ENCODE measurements around the gene CERS6.

The CERS6 gene

GRCh38 chr2:168661863-168662256 is 205.8 kb downstream of the CERS6 start:
- Histone ChIP-seq H3K27ac (ENCODE audit: extremely low read depth, low read depth, low read length) (peak overlapping the region; percentile 42), H3K36me3 (ENCODE audit: control insufficient read depth in 2 of 2, insufficient read depth in 1 of 2, low read length in 2 of 2) (no peaks in the 10 kb centered on the region), H3K9me3 (ENCODE audit: control insufficient read depth, insufficient read depth, low read depth, low read length) (no peaks in the 10 kb centered on the region), H3K4me1 (ENCODE audit: control insufficient read depth, insufficient read depth, low read length) (peaks cover 20% of the 10 kb centered on the region), H3K4me3 (ENCODE audit: low read depth, low read length) (no peak overlapping the region)
- TF ChIP-seq ZNF433 (tag by site-specific recombination; IDR thresholded peaks at IDR 0.05; ENCODE audit: low read depth) = no peak
- no peak for TF ChIP-seq PBX3 (CRISPR knock-in tag; IDR thresholded peaks at IDR 0.05)
- TF ChIP-seq ZNF140 (tag by site-specific recombination; IDR thresholded peaks at IDR 0.05) = no peak
- no peak for TF ChIP-seq BCL11B (tag by site-specific recombination; IDR thresholded peaks at IDR 0.05; ENCODE audit: low read depth)
- TF ChIP-seq YY2 (tag by site-specific recombination; IDR thresholded peaks at IDR 0.05) = no peak
- TF ChIP-seq ZNF335 (tag by site-specific recombination; conservative IDR thresholded peaks at IDR 0.05) = no peak
- TF ChIP-seq ZNF837 (tag by site-specific recombination; IDR thresholded peaks at IDR 0.05) = no peak
- no peak for TF ChIP-seq ZNF555 (tag by site-specific recombination; conservative IDR thresholded peaks at IDR 0.05)
- TF ChIP-seq ZNF311 (tag by site-specific recombination; IDR thresholded peaks at IDR 0.05; ENCODE audit: borderline replicate concordance) = no peak
- TF ChIP-seq ZNF221 (tag by site-specific recombination; IDR thresholded peaks at IDR 0.05; ENCODE audit: borderline replicate concordance) = no peak
- no peak for TF ChIP-seq ZNF211 (tag by site-specific recombination; IDR thresholded peaks at IDR 0.05; ENCODE audit: low read depth)
- no peak for TF ChIP-seq ELK4 (IDR thresholded peaks at IDR 0.05; ENCODE audit: borderline replicate concordance, low read depth, low read length)
- no peak for TF ChIP-seq ZNF324 (tag by site-specific recombination; IDR thresholded peaks at IDR 0.05)
- no peak for TF ChIP-seq ZNF48 (tag by site-specific recombination; IDR thresholded peaks at IDR 0.05)
- no peak for TF ChIP-seq EGR2 (tag by site-specific recombination; IDR thresholded peaks at IDR 0.05; ENCODE audit: low read depth)
- TF ChIP-seq ZNF830 (tag by site-specific recombination; IDR thresholded peaks at IDR 0.05; ENCODE audit: low read depth) = no peak
- TF ChIP-seq KLF1 (tag by site-specific recombination; IDR thresholded peaks at IDR 0.05) = no peak
- CTCF ChIA-PET = no interaction called here
- POLR2A ChIA-PET = no interaction called here

- no peak overlapping the region for H3K4me3 ChIP-seq (ENCODE audit: low read depth, low read length)
- peaks cover 20% of the 10 kb centered on the region for H3K4me1 ChIP-seq (ENCODE audit: control insufficient read depth, insufficient read depth, low read length)
- ChIA-PET POLR2A (no interaction called here), CTCF (no interaction called here)
- H3K9me3 ChIP-seq (ENCODE audit: control insufficient read depth, insufficient read depth, low read depth, low read length) = no peaks in the 10 kb centered on the region
- no peaks in the 10 kb centered on the region for H3K36me3 ChIP-seq (ENCODE audit: control insufficient read depth in 2 of 2, insufficient read depth in 1 of 2, low read length in 2 of 2)
- no peak overlapping the region for H3K27ac ChIP-seq (ENCODE audit: extremely low read depth, low read depth, low read length)
- TF ChIP-seq ZNF518A (tag by site-specific recombination; conservative IDR thresholded peaks at IDR 0.05; ENCODE audit: low read depth) (no peak), ZNF596 (tag by site-specific recombination; IDR thresholded peaks at IDR 0.05) (no peak), KLF7 (tag by site-specific recombination; IDR thresholded peaks at IDR 0.05; ENCODE audit: borderline replicate concordance) (no peak), TRIM28 (IDR thresholded peaks at IDR 0.05; ENCODE audit: borderline replicate concordance, low read length) (no peak), ZNF501 (tag by site-specific recombination; IDR thresholded peaks at IDR 0.05) (no peak), ZNF639 (tag by site-specific recombination; IDR thresholded peaks at IDR 0.05) (no peak), ZNF341 (tag by site-specific recombination; IDR thresholded peaks at IDR 0.05; ENCODE audit: low read depth) (no peak), ZNF202 (tag by site-specific recombination; IDR thresholded peaks at IDR 0.05; ENCODE audit: borderline replicate concordance) (no peak)
These were observed 206.7 kb downstream of the CERS6 start for GRCh38 chr2:168662651-168663208.
